Measurements from ENCODE around the gene ARID3A.
"Not testable (repeated sequence)": the region's sequence is repeated elsewhere in the genome, so short reads cannot be mapped to it uniquely, and the experiment has no call there.

The ARID3A gene

DNA sequence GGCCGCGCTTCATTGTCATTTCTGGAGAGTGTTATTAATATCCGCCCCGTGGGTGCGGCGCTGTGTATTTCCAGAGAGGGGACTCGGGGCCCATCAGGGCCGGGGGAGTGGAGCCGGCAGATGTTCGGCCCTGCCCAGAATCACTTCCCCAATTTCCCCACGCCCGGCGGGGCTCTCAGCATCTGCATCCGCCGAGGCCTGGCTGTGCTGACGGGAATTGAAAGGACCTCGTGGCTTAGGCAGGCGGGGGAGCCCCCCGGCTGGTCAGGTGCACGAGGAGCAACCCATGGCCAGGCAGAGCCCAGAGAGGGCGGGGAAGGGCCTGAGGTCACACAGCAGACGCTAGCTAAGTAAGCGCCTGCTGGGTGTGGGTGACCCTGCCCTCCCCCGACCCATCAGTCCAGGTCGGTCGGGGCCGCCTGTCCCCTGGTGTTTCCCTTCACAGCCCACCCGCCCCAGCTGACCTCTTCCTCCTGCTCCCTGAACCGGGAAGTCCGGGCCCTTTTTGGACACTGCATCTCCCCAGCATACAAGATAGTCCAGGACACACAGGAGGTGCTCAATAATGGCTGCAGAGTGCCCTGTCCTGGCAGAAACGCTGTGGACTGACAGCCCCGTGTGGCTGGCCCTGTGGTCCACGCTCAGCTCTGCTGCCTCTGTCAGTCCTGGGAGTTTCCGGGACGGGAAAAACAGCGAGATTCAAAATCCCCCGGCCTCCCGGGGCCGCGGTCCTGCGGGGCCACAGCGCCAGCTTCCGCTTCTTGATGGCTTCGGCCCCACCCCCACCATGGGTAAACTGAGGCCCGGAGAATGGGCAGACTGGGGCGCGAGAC lies 22.1 kb downstream of the ARID3A start:
- no peak for DNase-seq

DNA sequence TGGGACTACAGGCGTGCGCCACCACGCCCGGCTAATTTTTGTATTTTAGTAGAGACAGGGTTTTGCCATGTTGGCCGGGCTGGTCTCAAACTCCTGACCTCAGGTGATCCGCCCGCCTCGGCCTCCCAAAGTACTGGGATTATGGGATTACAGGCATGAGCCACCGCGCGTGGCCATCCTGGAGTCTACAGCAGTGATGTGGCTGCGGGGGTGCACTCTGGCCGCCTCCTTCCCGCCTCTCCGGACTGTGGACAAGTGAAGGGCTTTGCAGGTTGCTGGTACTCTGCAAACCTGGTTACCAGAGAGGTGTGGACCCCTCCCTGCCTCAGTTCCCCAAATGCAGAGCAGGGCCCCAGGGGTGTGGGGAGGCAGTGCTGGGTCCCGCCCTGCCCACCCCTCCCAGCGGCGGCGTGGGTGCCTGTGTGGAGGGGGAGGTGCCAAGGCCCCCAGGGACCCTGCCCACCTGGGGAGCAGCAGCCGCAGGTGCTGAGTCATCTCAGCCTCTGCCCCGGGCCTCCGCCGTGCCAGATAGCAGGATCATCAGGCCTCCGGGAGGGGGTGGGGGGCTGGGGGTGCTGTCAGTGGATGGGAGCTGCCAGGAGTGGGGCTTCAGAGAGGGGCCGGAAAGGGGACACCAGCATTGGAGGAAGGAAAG lies 23.1 kb downstream of the ARID3A start:
- no peak for DNase-seq

DNA sequence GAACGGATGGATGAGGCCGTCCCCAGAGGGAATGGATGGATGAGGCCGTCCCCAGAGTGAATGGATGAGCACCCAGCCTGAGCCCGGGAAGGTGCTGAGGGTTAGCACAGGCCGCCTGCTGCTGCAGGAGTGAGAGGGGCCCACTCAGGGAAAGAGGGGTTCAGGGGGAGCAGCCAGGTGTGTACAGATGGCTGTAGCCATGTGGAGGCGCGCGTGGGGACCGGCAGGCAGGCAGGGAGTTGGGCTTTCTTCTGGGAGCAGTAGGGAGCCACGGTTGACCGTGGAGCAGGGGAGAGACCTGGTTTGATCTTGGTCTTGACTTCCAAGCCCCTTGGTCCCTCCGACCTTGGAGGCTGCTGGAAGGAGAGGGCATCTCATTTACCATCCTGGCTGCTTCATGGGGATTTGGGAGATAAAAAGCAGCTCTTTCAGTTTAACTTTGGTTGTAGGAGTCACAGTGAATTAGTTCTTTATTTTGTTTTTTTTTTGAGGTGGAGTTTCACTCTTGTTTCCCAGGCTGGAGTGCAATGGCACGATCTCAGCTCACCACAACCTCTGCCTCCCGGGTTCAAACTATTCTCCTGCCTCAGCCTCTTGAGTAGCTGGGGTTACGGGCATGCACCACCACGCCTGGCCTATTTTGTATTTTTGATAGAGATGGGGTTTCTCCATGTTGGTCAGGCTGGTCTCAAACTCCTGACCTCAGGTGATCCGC lies 24.7 kb downstream of the ARID3A start:
- DNase-seq = no peak

DNA sequence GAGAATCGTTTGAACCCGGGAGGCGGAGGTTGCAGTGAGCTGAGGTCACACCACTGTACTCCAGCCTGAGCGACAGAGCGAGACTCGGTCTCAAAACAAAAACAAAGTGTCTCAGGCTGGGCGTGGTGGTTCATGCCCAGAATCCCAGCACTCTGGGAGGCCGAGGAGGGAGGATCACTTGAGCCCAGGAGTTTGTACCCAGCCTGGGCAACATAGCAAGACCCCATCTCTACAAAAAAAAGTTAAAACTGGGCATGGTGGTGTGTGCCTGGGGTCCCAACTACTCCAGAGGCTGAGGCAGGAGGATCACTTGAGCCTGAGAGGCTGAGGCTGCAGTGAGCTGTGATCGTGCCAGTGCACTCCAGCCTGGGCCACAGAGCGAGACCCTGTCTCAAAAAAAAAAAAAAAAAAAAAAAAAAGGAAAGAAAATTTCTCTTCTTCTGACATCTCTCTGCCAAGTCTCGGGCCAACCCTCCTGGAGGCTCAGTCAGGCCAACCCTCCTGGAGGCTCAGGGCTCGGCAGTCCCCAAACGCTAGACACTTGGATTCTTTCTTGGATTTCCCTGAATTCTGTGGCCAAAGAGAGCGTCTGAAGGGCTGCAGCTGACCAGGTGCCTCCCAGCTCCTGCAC lies 26.3 kb downstream of the ARID3A start:
- DNase-seq = no peak

DNA sequence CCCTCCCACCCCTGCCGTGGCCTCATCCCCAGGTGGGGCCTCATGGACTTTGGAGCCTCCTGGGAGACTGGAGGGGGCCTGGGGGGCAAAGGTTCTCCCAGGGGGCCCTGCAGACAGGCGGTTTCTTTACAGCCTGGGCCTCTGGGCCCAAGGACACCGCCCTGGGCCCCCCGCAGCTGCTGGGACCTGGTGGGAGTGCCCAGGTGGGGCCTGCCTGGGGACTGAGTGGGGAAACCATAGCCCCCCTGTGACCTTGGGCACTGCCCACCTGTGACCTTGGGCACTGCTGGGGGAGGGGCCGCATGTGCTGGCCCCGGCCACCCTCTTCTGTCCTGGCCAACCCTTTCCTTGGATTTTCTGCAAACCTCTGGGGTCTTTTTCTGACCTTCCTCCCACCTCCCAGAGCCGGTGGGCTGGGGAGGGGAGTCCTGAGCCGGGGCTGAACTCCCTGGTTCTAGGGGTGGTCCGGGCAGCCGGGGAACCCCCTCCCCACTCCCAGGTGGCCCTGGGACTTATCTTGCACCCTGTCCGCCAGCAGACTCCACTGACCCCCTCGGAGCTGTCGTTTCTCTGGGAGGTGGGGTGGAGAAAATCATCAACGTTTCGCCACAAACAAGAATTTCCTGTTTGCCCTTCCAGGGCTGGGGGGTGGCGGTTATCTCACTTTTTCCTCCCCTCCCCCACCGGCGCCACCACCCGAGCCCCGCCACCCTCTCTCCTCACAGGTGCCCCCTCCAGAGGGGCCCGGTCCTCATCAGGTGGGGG lies 27.0 kb downstream of the ARID3A start:
- DNase-seq = peak; percentile 24

DNA sequence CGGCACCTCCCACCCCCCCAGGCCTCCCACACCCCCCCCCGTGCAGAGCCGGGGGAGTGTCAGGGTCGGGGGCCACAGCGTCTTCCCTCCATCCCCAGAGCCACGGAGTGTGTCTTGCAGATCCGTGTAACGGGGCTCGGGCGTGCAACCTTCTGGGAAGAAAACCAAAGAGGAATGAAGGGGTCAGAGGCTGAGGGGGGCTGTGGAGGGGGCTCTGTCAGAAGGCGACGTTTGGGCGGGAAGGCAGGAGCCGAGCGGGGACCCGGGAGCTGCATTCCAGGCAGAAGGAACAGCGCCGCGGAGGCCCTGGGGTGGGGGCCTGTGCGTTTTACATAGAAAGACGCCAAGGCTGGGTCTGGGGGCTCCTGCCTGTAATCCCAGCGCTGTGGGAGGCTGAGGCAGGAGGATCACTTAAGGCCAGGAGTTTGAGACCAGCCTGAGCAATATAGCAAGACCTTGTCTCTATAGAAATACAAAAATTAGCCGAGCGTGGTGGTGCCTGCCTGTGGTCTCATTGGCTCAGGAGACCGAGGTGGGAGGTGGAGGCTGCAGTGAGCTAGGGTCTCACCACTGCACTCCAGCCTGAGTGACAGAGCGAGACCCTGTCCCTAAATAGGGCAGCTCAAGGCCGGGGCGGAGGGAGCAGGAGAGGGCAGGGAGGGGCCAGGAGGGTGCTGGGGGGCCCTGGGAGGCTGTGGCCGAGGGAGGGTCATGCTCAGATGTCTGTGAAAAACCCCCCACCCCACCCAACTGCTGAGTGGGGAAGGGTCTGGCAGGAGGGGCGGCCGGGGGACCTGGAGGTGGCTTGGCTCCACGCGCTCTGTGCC lies 27.8 kb downstream of the ARID3A start:
- no peak for DNase-seq

DNA sequence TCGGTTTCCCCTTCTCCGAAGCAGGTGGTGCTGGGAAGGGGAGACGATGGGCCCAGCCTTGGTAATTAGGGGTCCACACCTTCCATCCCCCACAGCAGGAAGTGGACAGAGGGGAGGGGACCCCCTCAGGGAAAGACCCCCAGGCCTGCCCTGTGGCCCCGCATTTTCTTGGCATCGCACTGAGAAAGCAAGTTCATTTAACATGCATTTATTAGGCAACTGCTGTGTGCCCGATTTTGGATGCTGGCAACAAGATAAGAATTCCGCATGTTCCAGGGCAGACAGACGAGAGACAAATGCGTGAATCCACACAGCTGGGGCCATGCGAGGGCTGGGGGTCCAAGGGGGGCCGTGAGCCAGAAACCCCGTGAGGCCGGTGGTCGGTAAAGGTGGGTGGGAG lies 28.4 kb downstream of the ARID3A start:
- no peak for DNase-seq

DNA sequence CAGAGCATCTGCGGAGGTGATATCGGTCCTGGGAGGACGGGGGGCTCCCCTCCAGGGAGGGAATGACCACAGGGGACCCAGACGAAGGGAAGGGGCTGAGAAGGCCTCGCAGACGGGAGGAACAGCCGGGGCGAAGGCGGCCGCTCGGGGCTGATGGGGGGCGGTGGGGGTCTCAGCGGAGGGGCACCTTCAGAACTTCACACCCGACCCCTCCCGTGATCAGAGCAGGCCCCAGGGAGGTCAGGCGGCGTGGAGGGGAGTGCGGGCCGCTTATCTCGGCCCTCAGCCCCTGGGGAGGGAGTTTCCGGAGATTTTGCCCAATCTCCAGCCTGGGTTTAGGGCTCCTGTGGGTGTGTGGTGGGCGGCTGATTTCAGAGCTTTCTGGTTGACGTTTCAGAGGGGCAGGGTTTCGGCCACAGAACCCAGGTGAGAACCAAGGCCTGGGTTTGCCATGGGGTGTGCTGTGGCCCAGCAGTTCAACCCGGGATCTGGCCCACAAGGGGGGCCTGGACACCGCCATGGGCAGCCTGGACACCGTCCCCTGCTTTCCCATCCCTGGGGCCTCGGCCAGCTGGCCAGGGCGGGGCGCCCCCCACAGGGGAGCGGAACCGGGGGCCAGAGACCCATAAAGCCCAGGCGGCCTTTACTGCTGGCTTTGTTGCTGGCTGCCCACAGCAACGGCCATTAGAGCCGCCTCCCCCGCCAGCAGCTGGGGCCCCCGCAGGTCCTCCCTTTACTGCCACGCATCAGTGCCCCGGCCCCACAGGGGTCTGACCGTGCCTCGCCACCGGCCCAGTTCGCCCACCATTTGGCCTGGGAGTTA lies 29.0 kb downstream of the ARID3A start:
- DNase-seq = no peak

DNA sequence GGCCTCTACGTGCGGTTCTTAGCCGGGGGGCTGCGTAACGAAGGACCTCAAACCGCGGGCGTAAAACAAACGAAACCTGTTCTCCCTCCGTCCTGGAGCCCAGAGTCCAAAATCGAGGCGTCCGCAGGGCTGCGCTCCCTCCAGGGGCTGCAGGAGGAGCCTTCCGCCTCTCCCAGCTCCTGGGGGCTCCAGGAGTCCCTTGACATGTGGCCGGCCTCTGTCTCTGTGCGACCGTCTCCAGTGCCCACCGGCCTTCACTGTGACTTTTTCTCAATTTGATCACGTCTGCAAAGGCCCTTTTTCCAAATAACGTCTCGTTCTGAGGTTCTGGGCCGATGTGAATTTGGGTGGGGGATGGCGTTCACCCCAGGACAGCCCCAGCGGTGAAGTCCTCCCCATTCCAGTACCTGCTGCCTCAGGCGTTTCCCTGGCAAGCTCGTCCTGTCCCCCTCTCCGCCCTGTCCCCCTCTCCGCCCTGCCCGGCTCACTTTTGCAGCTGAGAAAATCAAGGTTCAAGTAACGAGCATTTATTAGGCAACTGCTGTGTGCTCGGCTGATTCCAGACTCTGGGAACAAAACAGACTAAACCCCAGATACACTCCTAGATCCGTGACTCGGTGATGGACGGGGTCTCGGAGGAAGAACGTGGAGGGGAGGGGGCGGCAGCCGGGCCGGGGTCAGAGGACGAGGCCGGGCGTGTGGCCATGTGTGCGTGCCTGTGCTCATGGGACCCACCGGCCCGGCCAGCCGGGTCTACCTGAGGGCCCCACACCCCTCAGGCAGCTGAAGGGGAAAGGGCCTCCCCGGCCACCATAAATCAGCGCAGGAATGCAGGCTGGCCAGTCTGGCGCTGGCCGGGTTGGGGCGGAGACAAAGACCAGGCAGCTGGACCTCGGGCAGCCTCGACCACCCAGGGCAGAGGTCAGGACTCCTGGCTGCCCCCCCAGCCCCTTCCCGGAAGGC lies 30.2 kb downstream of the ARID3A start:
- no peak for DNase-seq

DNA sequence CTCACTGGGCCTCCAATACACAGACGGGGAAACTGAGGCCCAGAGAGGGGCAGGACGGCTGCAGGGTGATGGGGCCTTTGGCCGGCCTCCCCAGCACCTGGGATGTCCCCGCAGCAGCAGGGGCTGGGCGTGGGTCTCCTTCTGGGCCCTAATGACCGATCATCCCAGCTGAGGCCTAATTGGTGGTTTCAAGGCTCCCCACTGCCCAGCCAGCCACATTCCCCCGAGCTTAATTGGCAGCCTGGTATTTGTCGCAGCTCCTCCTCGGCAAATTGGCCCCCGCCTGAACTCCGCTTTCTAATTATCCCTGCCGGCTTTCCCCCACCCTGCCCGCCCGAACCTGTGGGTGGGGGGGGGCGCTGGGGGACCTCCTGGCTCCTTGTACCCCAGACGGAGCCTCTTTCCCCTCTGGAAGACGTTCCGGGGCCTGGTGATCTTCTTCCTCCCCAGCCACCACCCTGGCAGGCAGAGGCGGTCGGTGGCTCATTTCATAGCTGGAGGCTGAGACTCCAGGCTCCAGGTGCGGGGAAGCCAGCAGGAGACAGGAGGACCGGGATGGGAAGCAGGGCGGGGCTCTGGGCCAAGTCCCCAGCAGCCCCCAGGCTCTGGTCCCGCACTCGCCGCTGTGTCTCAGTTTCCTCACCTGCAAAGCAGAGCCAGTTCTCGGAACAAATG lies 31.1 kb downstream of the ARID3A start:
- DNase-seq = peak; percentile 75

DNA sequence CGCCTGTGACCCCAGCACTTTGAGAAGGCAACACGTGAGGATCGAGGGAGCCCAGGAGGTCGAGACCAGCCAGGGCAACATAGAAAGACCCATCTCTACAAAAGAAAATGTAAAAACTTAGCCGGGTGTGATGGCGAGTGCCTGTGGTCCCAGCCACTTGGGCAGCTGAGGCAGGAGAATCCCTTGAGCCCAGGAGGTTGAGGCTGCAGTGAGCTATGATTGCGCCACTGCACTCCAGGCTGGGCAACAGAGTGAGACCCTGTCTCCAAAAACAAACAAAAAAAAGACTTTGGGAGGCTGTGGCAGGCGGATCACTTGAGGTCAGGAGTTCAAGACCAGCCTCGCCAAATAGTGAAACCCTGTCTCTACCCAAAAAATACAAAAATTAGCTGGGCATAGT lies 31.7 kb downstream of the ARID3A start:
- DNase-seq = not testable (repeated sequence)

DNA sequence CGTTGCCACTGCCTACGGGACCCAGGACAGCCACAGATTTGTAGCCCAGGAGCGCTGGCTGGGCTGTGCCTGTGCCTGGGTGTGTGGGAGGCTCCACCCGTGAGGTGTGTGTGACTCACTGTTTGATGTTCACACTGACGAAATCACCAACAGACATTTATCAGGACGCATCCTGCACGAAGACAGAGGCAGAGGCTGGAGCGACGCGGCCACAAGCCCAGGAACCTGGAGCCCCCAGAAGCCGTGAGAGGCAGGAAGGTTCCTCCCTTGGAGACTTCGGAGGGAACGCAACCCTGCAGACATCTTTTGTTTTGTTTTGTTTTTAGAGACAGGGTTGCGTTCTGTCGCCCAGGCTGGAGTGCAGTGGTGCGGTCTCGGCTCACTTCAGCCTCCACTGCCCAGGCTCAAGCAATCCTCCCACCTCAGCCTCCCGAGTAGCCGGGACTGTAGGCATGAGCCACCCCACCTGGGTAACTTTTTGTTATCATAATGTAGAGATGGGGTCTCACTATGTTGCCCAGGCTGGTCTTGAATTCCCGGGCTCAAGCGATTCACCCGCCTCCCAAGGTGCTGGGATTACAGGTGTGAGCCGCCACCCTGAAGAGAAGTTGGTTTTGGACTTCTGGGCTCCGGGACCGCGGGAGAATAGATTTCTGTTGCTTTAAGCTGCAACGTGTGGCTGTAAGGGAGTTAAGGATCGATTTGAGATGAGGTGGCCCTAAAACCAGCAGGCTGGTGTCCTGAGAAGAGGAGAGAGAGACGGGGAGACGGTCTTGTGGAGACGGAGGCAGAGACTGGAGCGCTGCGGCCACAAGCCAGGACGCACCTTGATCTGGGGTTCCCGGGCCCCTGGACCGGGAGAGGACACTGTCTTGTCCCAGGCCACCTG lies 33.4 kb downstream of the ARID3A start:
- no peak for DNase-seq

DNA sequence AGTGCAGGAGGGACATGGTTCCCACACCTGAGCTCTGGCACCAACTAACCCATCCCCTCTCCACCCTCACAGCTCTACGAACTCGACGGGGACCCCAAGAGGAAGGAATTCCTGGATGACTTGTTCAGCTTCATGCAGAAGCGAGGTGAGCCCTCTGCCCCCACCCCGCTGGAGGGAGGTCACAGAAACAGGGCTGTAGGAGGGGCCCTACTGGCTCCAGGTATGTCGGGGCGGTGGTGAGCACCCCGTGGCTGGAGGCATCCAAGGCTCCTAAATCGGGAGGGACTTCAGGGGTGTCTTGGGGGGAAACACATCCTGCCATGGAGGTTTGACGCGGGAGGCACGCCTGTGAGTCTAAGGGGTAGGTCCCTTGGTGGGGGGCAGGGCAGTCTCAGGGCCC lies 34.2 kb downstream of the ARID3A start:
- DNase-seq = no peak

DNA sequence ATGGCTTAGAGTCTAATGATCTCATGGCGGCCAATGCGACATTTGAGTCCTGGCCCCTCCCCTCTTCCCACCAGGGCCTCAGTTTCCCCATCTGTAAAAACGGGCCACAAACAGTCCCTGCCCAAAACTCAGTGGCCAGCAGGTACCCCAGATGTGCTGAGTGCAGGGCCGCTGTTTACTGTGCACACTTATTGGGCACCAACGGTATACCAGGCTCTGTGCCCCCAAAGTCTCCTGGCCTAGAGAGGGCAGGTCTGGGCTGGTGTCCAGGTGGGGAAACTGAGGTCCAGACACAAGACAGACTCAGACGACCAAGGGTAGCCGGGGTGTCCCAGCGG lies 34.7 kb downstream of the ARID3A start:
- no peak for DNase-seq

DNA sequence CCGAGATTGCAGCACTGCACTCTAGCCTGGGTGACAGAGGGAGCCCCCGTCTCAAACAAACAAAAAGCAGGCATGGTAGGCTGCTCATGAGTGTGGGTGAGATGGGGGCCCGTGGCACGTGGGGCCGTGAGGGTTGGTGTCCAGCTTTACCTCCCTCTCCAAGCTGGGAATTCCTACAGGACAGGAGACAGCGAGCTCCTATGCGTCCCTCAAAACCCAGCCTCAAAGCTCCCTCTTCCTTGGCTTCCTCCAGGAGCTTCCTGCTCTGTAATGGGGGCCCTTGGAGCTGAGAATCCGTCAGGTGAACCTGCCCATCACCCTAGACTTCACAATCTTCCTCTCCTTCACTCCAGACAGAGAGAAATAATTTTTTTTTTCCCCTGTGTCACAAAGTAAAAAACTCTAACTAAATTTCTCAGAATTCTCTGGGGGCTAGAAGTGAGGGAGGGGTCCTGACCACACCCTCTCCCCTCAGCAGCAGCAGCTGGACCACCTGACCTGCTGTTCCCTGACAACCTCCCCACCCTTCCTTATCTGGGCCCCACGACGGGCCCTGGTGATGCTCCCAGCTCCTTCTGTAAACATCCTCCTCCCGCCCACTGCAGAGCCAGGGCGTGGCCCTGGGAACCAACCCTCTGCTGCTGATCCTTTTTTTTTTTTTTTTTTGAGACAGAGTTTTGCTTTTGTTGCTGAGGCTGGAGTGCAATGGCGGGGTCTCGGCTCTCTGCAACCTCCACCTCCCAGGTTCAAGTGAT lies 36.2 kb downstream of the ARID3A start:
- DNase-seq = no peak

DNA sequence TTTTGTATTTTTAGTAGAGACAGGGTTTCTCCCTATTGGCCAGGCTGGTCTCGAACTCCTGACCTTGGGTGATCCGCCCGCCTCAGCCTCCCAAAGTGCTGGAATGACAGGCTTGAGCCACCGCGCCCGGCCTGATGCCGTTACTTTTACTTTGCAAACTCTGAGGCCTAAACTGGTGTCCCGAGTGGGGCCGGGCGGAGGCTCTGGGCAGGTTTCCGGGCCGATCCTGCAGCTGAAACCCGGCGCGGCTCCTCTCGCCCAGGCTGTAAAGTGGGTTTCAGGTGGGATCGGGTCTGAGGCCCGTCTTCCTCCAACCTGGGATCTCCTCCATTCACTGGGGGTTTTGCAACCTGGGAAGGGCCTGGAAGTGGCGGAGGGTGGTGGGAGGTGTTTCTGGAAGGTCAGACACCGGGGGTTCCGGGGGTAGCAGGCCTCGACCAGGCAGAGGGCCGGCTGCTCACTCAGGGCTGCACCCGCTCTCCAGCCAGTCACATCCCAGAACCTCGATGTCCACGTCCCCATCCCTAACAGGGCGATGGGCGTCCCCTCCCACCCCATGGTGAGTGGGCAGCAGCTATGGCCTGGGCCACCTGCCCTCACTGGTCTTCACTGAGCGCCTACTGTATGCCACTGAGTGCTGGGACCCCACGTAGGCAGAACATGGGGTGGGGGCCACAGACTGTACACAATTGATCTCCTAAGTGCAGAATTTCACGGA lies 37.0 kb downstream of the ARID3A start:
- DNase-seq = no peak
